H1 (cell line): ENCODE data around the gene SLC12A8. TPM values are rescaled to one million over a fixed set of nuclear protein-coding genes. Genes with fewer than 3 reads are reported as not detected.

ENCODE experiments used
- CTBP2 ChIP-seq: IDR thresholded peaks from 2 replicates; pipeline ENCODE4 v1.7.0; 2011; ENCODE audit warnings: borderline replicate concordance, mild to moderate bottlenecking, moderate library complexity, mixed read lengths, low read length; ENCODE audit not compliant: insufficient read depth, insufficient read length
- NRF1 ChIP-seq: IDR thresholded peaks from 2 replicates; pipeline ENCODE4 v1.6.1; 2011; ENCODE audit warnings: mild to moderate bottlenecking, low read depth, low read length, improper control_type of control experiment
- TBP ChIP-seq: IDR thresholded peaks from 2 replicates; pipeline ENCODE4 v1.6.1; 2011; ENCODE audit warnings: low read depth, low read length, improper control_type of control experiment
- polyA plus RNA-seq, 7 experiments: library from polyadenylated mRNA; depleted of rRNA in 3 of 7; stranded (reverse) in 5 of 7; unstranded in 2 of 7; fragments of >200 nt in 5 of 7; fragments of 200-250 nt in 2 of 7; gene quantifications; 1 replicate in 5 of 7; 2 replicates in 1 of 7; 4 replicates in 1 of 7; pipeline versions ENCODE4 v1.2.1 to v1.2.3, GENCODE V29; 2011 to 2013; ENCODE audit warnings: missing spikeins in 2 of 7, mixed read lengths in 2 of 7
- total RNA-seq: library from RNA; stranded (reverse); fragmentation: NEBNext Ultra II Directional; extraction: Animal tissue kit (Norgen Biotek cat#: 25700); gene quantifications from 2 replicates; pipeline ENCODE4 v1.2.1, GENCODE V29; 2021

Gene SLC12A8
- total and polyA plus RNA-seq, 2 of the 8 experiments (the other 6 are each of a cell fraction or from before 2014, with no cell fraction given) = 13.7 to 14.4 TPM

GRCh38 chr3:125141596-125142419 is 70.7 kb downstream of the SLC12A8 start (continued):
- TF ChIP-seq TBP = no peak; the same call in 1 of the 2 replicates
- TF ChIP-seq NRF1 = no peak
- TF ChIP-seq CTBP2 = no peak
